ENCODE results near the gene EFCAB11.

The EFCAB11 gene

DNA sequence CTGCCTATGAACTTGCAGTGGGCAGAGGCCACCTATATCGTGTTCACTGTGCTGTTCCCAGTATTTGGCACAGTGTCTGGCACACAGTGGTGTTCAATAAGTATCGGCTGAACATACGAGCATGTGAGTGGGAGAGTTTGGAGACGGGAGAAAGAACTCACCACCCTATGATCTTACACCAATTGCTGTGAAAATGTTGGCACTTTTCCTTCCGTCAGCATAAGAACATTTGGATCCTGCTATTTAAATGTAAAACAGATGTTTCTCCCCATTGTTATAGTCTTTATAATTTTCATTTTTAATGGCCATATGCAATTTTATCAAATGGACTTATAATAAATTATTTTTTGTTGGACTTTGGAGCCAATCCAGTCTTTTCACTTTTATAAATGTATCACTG lies 144.4 kb downstream of the EFCAB11 start:
- no peak for TF ChIP-seq YY1 (IDR thresholded peaks at IDR 0.05; ENCODE audit: low read depth)

DNA sequence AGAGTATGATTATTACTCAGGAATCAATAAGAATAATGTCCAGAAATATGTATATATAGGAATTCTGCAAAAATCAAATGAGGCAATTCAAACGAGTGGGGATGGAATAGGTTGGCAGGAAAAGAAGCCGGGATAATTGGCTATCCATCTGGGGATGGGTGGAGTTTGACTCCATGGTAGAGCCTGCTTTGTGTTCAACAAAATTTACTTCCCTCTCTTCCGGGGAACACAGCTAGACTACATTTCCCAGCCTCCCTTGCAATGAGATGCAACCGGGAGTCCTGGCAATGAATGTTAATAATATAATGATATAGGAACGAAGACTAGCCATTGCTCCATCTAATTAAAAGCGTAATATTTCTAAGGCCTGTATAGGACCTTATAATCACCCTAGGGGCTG lies 146.6 kb downstream of the EFCAB11 start:
- TF ChIP-seq TEAD4 (IDR thresholded peaks at IDR 0.05) (no peak), ZBTB7A (IDR thresholded peaks at IDR 0.05; ENCODE audit: low read depth) (no peak), YY1 (IDR thresholded peaks at IDR 0.05; ENCODE audit: low read depth) (no peak), MAX (IDR thresholded peaks at IDR 0.05) (no peak), FOXM1 (IDR thresholded peaks at IDR 0.05; ENCODE audit: borderline replicate concordance, low read depth) (no peak), TAF1 (IDR thresholded peaks at IDR 0.05; ENCODE audit: low read depth) (no peak), EGR1 (IDR thresholded peaks at IDR 0.05) (no peak), REST (IDR thresholded peaks at IDR 0.05; ENCODE audit: low read depth) (no peak), RAD21 (IDR thresholded peaks at IDR 0.05; ENCODE audit: low read depth) (no peak), CREB1 (IDR thresholded peaks at IDR 0.05; ENCODE audit: low read depth) (no peak), TCF12 (IDR thresholded peaks at IDR 0.05; ENCODE audit: low read depth) (no peak), EP300 (IDR thresholded peaks at IDR 0.05; ENCODE audit: borderline replicate concordance) (no peak), CEBPB (IDR thresholded peaks at IDR 0.05) (no peak), NFIC (IDR thresholded peaks at IDR 0.05) (no peak)
- TF ChIP-seq, protein P1, sequence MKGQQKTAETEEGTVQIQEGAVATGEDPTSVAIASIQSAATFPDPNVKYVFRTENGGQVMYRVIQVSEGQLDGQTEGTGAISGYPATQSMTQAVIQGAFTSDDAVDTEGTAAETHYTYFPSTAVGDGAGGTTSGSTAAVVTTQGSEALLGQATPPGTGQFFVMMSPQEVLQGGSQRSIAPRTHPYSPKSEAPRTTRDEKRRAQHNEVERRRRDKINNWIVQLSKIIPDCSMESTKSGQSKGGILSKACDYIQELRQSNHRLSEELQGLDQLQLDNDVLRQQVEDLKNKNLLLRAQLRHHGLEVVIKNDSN (IDR thresholded peaks at IDR 0.05), result no peak

DNA sequence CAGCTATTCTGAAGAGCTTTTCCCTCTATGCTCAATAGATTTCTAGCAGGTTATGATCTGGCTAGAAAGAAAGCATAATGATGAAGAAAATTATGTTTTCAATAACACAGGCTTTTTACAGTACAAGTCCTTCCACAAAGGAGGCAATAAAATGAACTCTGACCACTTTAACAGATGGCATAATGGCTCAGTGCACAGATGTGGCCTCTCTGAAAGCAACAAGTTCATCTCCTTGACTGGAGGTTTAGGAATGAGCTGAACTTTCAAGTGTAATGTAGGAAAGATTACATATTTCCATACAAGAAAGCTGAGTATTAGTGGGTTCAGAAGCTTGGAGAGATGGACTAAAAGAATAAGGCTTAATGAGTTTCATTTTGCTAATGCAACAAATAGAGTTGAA lies 147.4 kb downstream of the EFCAB11 start:
- TF ChIP-seq EGR1 (IDR thresholded peaks at IDR 0.05) (no peak), RAD21 (IDR thresholded peaks at IDR 0.05; ENCODE audit: low read depth) (no peak), ZBTB7A (IDR thresholded peaks at IDR 0.05; ENCODE audit: low read depth) (no peak), CREB1 (IDR thresholded peaks at IDR 0.05; ENCODE audit: low read depth) (no peak), NFIC (IDR thresholded peaks at IDR 0.05) (no peak), MAX (IDR thresholded peaks at IDR 0.05) (no peak), FOXM1 (IDR thresholded peaks at IDR 0.05; ENCODE audit: borderline replicate concordance, low read depth) (no peak), TAF1 (IDR thresholded peaks at IDR 0.05; ENCODE audit: low read depth) (no peak), TCF12 (IDR thresholded peaks at IDR 0.05; ENCODE audit: low read depth) (no peak), TEAD4 (IDR thresholded peaks at IDR 0.05) (no peak), CEBPB (IDR thresholded peaks at IDR 0.05) (no peak), EP300 (IDR thresholded peaks at IDR 0.05; ENCODE audit: borderline replicate concordance) (no peak), REST (IDR thresholded peaks at IDR 0.05; ENCODE audit: low read depth) (no peak), YY1 (IDR thresholded peaks at IDR 0.05; ENCODE audit: low read depth) (no peak)
- TF ChIP-seq, protein P1 (IDR thresholded peaks at IDR 0.05), result no peak

GRCh38 chr14:89806451-89806850 lies 148.1 kb downstream of the EFCAB11 start:
- TF ChIP-seq MAX (IDR thresholded peaks at IDR 0.05), result no peak
- no peak for TF ChIP-seq RAD21 (IDR thresholded peaks at IDR 0.05; ENCODE audit: low read depth)

DNA sequence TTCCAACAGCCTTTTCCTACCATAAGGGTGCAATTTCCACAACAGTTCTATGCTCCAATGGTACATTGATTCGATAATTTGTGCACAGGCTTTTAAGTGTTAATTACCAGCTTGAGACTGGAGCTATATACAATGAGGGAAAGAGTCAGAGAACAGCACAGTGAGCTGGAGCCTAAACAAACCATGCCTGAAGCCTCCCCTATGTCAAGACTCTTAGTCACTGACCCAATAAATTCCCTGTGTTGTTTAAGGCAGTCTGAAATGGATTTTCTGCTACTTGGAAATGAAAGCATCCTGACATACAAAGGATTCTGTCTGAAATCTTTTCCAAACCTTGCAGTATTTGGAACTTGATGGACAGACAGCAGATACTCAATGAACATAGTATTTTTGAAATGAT lies 149.0 kb downstream of the EFCAB11 start:
- TF ChIP-seq RAD21 (IDR thresholded peaks at IDR 0.05; ENCODE audit: low read depth) (no peak), REST (IDR thresholded peaks at IDR 0.05; ENCODE audit: low read depth) (no peak), CREB1 (IDR thresholded peaks at IDR 0.05; ENCODE audit: low read depth) (no peak), ZBTB7A (IDR thresholded peaks at IDR 0.05; ENCODE audit: low read depth) (no peak), TEAD4 (IDR thresholded peaks at IDR 0.05) (no peak), CEBPB (IDR thresholded peaks at IDR 0.05) (no peak), EGR1 (IDR thresholded peaks at IDR 0.05) (no peak), TAF1 (IDR thresholded peaks at IDR 0.05; ENCODE audit: low read depth) (no peak), NFIC (IDR thresholded peaks at IDR 0.05) (no peak), TCF12 (IDR thresholded peaks at IDR 0.05; ENCODE audit: low read depth) (no peak), MAX (IDR thresholded peaks at IDR 0.05) (no peak), EP300 (IDR thresholded peaks at IDR 0.05; ENCODE audit: borderline replicate concordance) (no peak), YY1 (IDR thresholded peaks at IDR 0.05; ENCODE audit: low read depth) (no peak), FOXM1 (IDR thresholded peaks at IDR 0.05; ENCODE audit: borderline replicate concordance, low read depth) (no peak)
- TF ChIP-seq, protein P1 (IDR thresholded peaks at IDR 0.05), result no peak
